HepG2 (cell line): Measurements from ENCODE around the gene ARFIP1. TPM values are rescaled to one million over a fixed set of nuclear protein-coding genes. Genes with fewer than 3 reads are reported as not detected.

Source experiments
- ATAC-seq: fragments of 200-7000 bp; cut with Tn5 transposase; 3 replicates; pipeline ENCODE4 v1.9.1; 2020; ENCODE audit warnings: mild to moderate bottlenecking, moderate library complexity
- BruUV-seq: library from RNA; stranded (reverse); fragments of 400-500 nt; replicated peaks from 2 replicates; lab custom pipeline; 2021; lab: Mats Ljungman, UMichigan
- CTCF ChIA-PET: fragments of 300-600 bp; formaldehyde crosslinking; extraction: SDS; loops from one replicate; lab custom pipeline; 2021; ENCODE audit warnings: low total read pairs, inconsistent platforms, low intra/inter-chr PET ratio; lab: Yijun Ruan, JAX
- POLR2A ChIA-PET: fragments of 350-600 bp; sonication (Branson Sonifier 250); formaldehyde crosslinking; loops from one replicate; lab custom pipeline; 2020; ENCODE audit warnings: antibody characterized with exemption, inconsistent platforms; lab: Yijun Ruan, JAX
- DNase-seq: peaks from one replicate; pipeline ENCODE4 v3.0.0-alpha.2; 2015; ENCODE audit warnings: low spot score
- FAIRE-seq: peaks from 3 replicates; lab custom pipeline; 2011; peaks lifted over from hg19 to GRCh38; lab: Jason Lieb, UNC
- H2AFZ ChIP-seq: one replicate; pipeline ENCODE4 v1.6.1; 2011; ENCODE audit warnings: low read length, inconsistent platforms
- H3K27ac ChIP-seq: fragments of 300-600 bp; 3 replicates; pipeline ENCODE4 v1.8.0; 2011; ENCODE audit warnings: mixed run types, mild to moderate bottlenecking, mixed read lengths, low read length, inconsistent platforms; ENCODE audit not compliant: insufficient read depth; ENCODE audit errors: extremely low read length
- H3K27me3 ChIP-seq, 2 experiments: fragments of 200-600 bp in 1 of 2; 2 replicates in 1 of 2; 3 replicates in 1 of 2; pipeline versions ENCODE4 v1.6.0 to v1.8.0; 2011; ENCODE audit warnings: low read length in 2 of 2, mild to moderate bottlenecking in 2 of 2, moderate library complexity in 2 of 2, inconsistent platforms in 1 of 2; ENCODE audit not compliant: insufficient read depth in 2 of 2, control insufficient read depth in 1 of 2
- H3K36me3 ChIP-seq, 2 experiments: fragments of 200-600 bp in 1 of 2; replicated peaks in 1 of 2; 2 replicates in 1 of 2; 3 replicates in 1 of 2; pipeline versions ENCODE4 v1.5.1 to v1.8.0; 2011; ENCODE audit warnings: low read length in 2 of 2, inconsistent platforms in 1 of 2; ENCODE audit not compliant: insufficient read depth in 2 of 2, control insufficient read depth in 1 of 2
- H3K4me1 ChIP-seq: 2 replicates; pipeline ENCODE4 v1.5.1; 2012; ENCODE audit warnings: low read length, inconsistent platforms; ENCODE audit not compliant: insufficient read depth
- H3K4me2 ChIP-seq: 2 replicates; pipeline ENCODE4 v1.6.0; 2011; ENCODE audit warnings: low read depth, low read length, inconsistent platforms
- H3K4me3 ChIP-seq, 3 experiments: fragments of 200-600 bp in 1 of 3; sonication (generic), shearing (Covaris generic) in 1 of 3; replicated peaks in 1 of 3; 2 replicates each; pipeline ENCODE4 v1.5.1; 2011 to 2016; ENCODE audit warnings: low read length in 3 of 3, inconsistent platforms in 2 of 3, low read depth in 2 of 3, mild to moderate bottlenecking in 2 of 3, control low read depth in 1 of 3, mixed read lengths in 1 of 3; ENCODE audit not compliant: insufficient read depth in 1 of 3
- H3K79me2 ChIP-seq: one replicate; pipeline ENCODE4 v1.6.1; 2011; ENCODE audit warnings: low read length, inconsistent platforms; ENCODE audit not compliant: insufficient read depth
- H3K9ac ChIP-seq: 2 replicates; pipeline ENCODE4 v1.6.0; 2011; ENCODE audit warnings: mild to moderate bottlenecking, low read depth, low read length, inconsistent platforms; ENCODE audit not compliant: insufficient read depth
- H3K9me3 ChIP-seq: 2 replicates; pipeline ENCODE4 v1.5.1; 2012; ENCODE audit warnings: mild to moderate bottlenecking, low read length
- H4K20me1 ChIP-seq: 2 replicates; pipeline ENCODE4 v1.6.0; 2011; ENCODE audit warnings: inconsistent platforms, mild to moderate bottlenecking, low read length, moderate library complexity; ENCODE audit not compliant: insufficient read depth
- MYNN ChIP-seq: sonication (generic); formaldehyde crosslinking; IDR thresholded peaks from 2 replicates; pipeline ENCODE4 v1.4.0; 2020; ENCODE audit warnings: mild to moderate bottlenecking, low read depth, missing genetic modification reagents
- ZNF790 ChIP-seq: sonication (generic); formaldehyde crosslinking; IDR thresholded peaks from 2 replicates; pipeline ENCODE4 v1.8.0; 2022; ENCODE audit warnings: missing genetic modification reagents, mild to moderate bottlenecking, borderline replicate concordance
- ZSCAN22 ChIP-seq: sonication (generic); formaldehyde crosslinking; IDR thresholded peaks from 2 replicates; pipeline ENCODE4 v1.4.0; 2020; ENCODE audit warnings: mild to moderate bottlenecking, missing genetic modification reagents
- WGBS: methylation state at CpG from one replicate; pipeline ENCODE4 v1.1.6; 2017; ENCODE audit warnings: low lambda C conversion rate; 5-methylcytosine and 5-hydroxymethylcytosine counted together
- in situ Hi-C: cut with HindIII; loops from 2 replicates; pipeline ENCODE4 v1.10.0; 2017; ENCODE audit warnings: low pct_unique_long_range_greater_than_20kb; ENCODE audit not compliant: extremely low pct_ligation_motif_present
- intact Hi-C: fragments of 100-400 bp; cut with micrococcal nuclease; formaldehyde crosslinking; loops from one replicate; pipeline ENCODE4 v1.10.0; 2022; ENCODE audit not compliant: unreplicated experiment
- polyA plus RNA-seq, 8 experiments: library from polyadenylated mRNA; depleted of rRNA in 3 of 8; stranded (reverse) in 7 of 8; unstranded in 1 of 8; fragments of >200 nt; fragmentation: Illumina TruSeq in 4 of 8; extraction: Trizol in 4 of 8; gene quantifications; 2 replicates each; pipeline versions ENCODE4 v1.2.1 to v1.2.3, GENCODE V29; 2011 to 2016; ENCODE audit warnings: low read depth in 4 of 8, missing spikeins in 1 of 8, mixed read lengths in 1 of 8; ENCODE audit not compliant: insufficient read depth in 1 of 8
- total RNA-seq, 5 experiments: library from RNA; depleted of rRNA; stranded (reverse); fragments of >200 nt; fragmentation: Illumina TruSeq; extraction: Trizol; gene quantifications; 2 replicates each; pipeline ENCODE4 v1.2.3, GENCODE V29; 2016; ENCODE audit warnings: low read depth in 1 of 5
- TF ChIP-seq, protein P1 (sequence below): IDR thresholded peaks from 2 replicates; pipeline ENCODE4 v1.6.1; 2012; ENCODE audit warnings: low read length, improper control_type of control experiment
- TF ChIP-seq, protein P2 (sequence below): sonication (generic); formaldehyde crosslinking; IDR thresholded peaks from 2 replicates; pipeline ENCODE4 v1.4.0; 2020; ENCODE audit warnings: mild to moderate bottlenecking, missing genetic modification reagents, borderline replicate concordance

The ARFIP1 gene
- total and polyA plus RNA-seq, 2 of the 13 experiments (the other 11 are each of a cell fraction or from before 2014, with no cell fraction given): 9.9 to 27.7 TPM

DNA sequence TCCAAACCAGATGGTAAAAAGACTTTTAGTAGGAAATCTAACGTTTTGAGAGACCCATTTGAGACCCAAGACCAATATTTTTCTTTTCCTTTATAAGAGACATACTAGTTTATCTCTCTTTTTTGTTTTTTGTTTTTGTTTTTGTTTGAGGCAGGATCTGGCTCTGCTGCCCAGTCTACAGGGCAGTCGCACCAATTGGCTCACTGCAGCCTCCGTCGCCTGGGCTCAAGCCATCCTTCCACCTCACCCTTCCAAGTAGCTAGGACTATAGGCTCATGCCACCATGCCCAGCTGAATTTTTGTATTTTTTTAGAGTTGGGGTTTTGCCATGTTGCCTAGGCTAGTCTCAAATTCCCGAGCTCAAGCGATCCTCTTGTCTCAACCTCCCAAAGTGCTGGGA lies 79.2 kb downstream of the ARFIP1 start:
- BruUV-seq: no TSS peak
- ATAC-seq: no peak
- no peaks in the 10 kb centered on the region for H4K20me1 ChIP-seq
- H3K79me2 ChIP-seq: no peaks in the 10 kb centered on the region
- intact Hi-C loops (no loop called here), in situ Hi-C loops (no loop called here)
- POLR2A ChIA-PET: no interaction called here
- H3K9ac ChIP-seq: no peak overlapping the region
- CTCF ChIA-PET: no interaction called here
- DNase-seq: no peak
- TF ChIP-seq ZSCAN22 (no peak), MYNN (CRISPR knock-in tag) (no peak), ZNF790 (CRISPR knock-in tag) (no peak)
- TF ChIP-seq, protein P1, sequence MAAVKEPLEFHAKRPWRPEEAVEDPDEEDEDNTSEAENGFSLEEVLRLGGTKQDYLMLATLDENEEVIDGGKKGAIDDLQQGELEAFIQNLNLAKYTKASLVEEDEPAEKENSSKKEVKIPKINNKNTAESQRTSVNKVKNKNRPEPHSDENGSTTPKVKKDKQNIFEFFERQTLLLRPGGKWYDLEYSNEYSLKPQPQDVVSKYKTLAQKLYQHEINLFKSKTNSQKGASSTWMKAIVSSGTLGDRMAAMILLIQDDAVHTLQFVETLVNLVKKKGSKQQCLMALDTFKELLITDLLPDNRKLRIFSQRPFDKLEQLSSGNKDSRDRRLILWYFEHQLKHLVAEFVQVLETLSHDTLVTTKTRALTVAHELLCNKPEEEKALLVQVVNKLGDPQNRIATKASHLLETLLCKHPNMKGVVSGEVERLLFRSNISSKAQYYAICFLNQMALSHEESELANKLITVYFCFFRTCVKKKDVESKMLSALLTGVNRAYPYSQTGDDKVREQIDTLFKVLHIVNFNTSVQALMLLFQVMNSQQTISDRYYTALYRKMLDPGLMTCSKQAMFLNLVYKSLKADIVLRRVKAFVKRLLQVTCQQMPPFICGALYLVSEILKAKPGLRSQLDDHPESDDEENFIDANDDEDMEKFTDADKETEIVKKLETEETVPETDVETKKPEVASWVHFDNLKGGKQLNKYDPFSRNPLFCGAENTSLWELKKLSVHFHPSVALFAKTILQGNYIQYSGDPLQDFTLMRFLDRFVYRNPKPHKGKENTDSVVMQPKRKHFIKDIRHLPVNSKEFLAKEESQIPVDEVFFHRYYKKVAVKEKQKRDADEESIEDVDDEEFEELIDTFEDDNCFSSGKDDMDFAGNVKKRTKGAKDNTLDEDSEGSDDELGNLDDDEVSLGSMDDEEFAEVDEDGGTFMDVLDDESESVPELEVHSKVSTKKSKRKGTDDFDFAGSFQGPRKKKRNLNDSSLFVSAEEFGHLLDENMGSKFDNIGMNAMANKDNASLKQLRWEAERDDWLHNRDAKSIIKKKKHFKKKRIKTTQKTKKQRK: no peak
- TF ChIP-seq, protein P2, sequence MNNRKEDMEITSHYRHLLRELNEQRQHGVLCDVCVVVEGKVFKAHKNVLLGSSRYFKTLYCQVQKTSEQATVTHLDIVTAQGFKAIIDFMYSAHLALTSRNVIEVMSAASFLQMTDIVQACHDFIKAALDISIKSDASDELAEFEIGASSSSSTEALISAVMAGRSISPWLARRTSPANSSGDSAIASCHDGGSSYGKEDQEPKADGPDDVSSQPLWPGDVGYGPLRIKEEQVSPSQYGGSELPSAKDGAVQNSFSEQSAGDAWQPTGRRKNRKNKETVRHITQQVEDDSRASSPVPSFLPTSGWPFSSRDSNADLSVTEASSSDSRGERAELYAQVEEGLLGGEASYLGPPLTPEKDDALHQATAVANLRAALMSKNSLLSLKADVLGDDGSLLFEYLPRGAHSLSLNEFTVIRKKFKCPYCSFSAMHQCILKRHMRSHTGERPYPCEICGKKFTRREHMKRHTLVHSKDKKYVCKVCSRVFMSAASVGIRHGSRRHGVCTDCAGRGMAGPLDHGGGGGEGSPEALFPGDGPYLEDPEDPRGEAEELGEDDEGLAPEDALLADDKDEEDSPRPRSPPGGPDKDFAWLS (CRISPR knock-in tag): no peak
- no peak for FAIRE-seq
- peaks cover 4% of the 10 kb centered on the region for H3K9me3 ChIP-seq
- H3K4me2 ChIP-seq: no peak overlapping the region
- H3K27ac ChIP-seq: no peak overlapping the region
- H3K36me3 ChIP-seq: no peaks in the 10 kb centered on the region
- H3K4me3 ChIP-seq: no peak overlapping the region
- H3K27me3 ChIP-seq: no peaks in the 10 kb centered on the region
- 0 out of 2 replicates have a peak, but pooled peaks cover 6% of the 10 kb centered on the region for H3K4me1 ChIP-seq
- WGBS: 96% methylated on average over 6 of the region's 6 CpGs
- H2AFZ ChIP-seq: no peak overlapping the region
